Bronchial epithelial cell (primary cell): ENCODE measurements around the gene ARHGEF12. TPM values are rescaled to one million over a fixed set of nuclear protein-coding genes. Genes with fewer than 3 reads are reported as not detected.

ENCODE experiments used
- DNase-seq: peaks from one replicate; pipeline ENCODE4 v3.0.0-alpha.2; 2010; ENCODE audit warnings: low read depth
- FAIRE-seq: peaks from 2 replicates; lab custom pipeline; 2011; peaks lifted over from hg19 to GRCh38; lab: Jason Lieb, UNC
- H3K27me3 ChIP-seq: 2 replicates; pipeline ENCODE4 v1.5.1; 2011; ENCODE audit warnings: low read length; ENCODE audit not compliant: control insufficient read depth, insufficient read depth
- H3K36me3 ChIP-seq: 2 replicates; pipeline ENCODE4 v1.5.1; 2011; ENCODE audit warnings: low read length; ENCODE audit not compliant: control insufficient read depth, insufficient read depth
- H3K4me3 ChIP-seq: 2 replicates; pipeline ENCODE4 v1.5.1; 2011; ENCODE audit warnings: mild to moderate bottlenecking, low read depth, low read length, control low read depth
- total RNA-seq: library from RNA; depleted of rRNA; stranded (reverse); fragments of >200 nt; gene quantifications from 2 replicates; pipeline ENCODE4 v1.2.1, GENCODE V29; 2014
- TF ChIP-seq, protein P1 (sequence below): IDR thresholded peaks from 2 replicates; pipeline ENCODE4 v1.5.1; 2011; ENCODE audit warnings: mild to moderate bottlenecking, moderate library complexity, low read length, control low read depth, inconsistent platforms; ENCODE audit not compliant: insufficient read depth, severe bottlenecking

The ARHGEF12 gene
- total RNA-seq, 1 donor from 2014 or later = 65.6 TPM

DNA sequence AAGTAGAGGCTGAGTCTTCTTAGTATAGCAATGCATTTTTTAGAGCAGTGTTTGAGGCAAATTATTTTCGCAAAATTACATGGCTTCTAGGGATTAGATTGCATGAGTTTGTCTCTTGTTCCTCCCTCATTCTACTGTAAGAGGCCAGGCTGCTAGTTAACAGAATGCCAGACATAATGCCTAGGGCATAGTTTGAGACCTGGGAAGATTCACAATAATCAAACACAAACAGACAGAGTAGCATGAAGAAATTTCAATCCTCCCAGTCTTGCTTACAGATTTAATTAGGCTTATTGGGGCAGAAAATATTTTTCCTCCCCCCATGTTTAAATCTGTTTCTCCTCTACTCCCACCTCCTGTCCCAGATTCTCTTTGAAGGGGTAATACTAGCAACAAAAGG lies 48.3 kb downstream of the ARHGEF12 start:
- H3K4me3 ChIP-seq = no peak overlapping the region
- TF ChIP-seq, protein P1, sequence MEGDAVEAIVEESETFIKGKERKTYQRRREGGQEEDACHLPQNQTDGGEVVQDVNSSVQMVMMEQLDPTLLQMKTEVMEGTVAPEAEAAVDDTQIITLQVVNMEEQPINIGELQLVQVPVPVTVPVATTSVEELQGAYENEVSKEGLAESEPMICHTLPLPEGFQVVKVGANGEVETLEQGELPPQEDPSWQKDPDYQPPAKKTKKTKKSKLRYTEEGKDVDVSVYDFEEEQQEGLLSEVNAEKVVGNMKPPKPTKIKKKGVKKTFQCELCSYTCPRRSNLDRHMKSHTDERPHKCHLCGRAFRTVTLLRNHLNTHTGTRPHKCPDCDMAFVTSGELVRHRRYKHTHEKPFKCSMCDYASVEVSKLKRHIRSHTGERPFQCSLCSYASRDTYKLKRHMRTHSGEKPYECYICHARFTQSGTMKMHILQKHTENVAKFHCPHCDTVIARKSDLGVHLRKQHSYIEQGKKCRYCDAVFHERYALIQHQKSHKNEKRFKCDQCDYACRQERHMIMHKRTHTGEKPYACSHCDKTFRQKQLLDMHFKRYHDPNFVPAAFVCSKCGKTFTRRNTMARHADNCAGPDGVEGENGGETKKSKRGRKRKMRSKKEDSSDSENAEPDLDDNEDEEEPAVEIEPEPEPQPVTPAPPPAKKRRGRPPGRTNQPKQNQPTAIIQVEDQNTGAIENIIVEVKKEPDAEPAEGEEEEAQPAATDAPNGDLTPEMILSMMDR = no peak
- FAIRE-seq = no peak
- DNase-seq = no peak
- H3K27me3 ChIP-seq = no peaks in the 10 kb centered on the region
- no peaks in the 10 kb centered on the region for H3K36me3 ChIP-seq

DNA sequence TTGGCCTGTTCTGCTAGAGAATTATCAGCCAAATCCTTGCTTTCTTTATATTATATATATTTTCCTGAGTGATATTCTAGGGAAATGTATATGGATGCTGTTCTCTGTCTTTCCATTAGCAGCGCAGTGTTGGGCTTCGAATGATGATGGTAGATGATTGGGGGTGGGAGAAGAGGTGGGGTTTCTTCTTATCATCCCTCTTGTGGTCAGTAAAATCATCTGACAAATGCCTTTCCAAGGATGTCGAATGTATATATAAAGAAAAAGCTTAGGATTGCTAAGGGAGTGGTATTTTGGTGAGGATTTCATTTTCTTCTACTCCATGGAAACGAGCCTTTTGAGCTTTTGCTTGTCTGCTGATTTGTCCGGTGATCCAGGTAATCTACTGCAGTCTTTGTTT lies 48.9 kb downstream of the ARHGEF12 start:
- no peak overlapping the region for H3K4me3 ChIP-seq
- no peaks in the 10 kb centered on the region for H3K36me3 ChIP-seq
- TF ChIP-seq, protein P1 = no peak
- DNase-seq = no peak
- FAIRE-seq = no peak
- H3K27me3 ChIP-seq = no peaks in the 10 kb centered on the region

DNA sequence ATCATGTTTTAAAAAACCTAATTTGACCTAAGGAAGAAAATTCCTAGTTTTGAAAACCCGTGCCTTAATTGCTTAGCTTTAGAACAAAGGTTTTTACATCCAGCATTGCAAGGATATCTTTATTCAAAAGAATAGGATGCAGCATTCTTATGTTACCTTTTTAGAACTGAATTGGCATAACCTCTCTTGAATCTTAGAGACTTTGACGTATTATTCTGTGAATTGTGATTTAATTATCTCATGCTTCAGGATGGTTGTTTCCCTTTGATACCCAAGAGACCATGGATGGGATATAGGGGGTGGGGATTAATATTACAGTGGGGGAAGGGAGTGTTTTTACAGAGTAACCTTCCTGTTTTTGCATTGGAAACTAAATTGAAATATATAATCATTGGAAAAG lies 49.4 kb downstream of the ARHGEF12 start:
- no peaks in the 10 kb centered on the region for H3K27me3 ChIP-seq
- FAIRE-seq = no peak
- DNase-seq = no peak
- no peak overlapping the region for H3K4me3 ChIP-seq
- TF ChIP-seq, protein P1 = no peak
- H3K36me3 ChIP-seq = no peaks in the 10 kb centered on the region

DNA sequence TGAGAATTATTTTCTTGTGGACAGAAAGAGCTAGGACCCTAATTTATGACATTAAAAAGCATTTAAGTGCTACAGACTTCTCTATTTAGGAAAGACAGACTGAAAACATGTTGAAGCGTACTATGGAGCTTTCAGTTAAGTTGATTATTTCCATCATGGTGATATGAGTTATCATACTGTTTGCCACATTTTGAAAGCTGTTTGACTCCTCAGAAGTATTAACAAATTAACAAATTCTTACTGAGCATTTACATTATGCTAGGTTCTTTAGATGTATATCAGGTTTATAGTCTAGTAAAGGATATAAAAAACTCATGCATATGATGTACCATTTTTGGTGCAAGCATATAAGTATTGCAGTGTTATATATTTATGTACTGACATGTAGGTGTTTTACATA lies 50.1 kb downstream of the ARHGEF12 start:
- H3K27me3 ChIP-seq = no peaks in the 10 kb centered on the region
- no peak overlapping the region for H3K4me3 ChIP-seq
- TF ChIP-seq, protein P1 = no peak
- no peaks in the 10 kb centered on the region for H3K36me3 ChIP-seq
- DNase-seq = no peak
- FAIRE-seq = no peak

DNA sequence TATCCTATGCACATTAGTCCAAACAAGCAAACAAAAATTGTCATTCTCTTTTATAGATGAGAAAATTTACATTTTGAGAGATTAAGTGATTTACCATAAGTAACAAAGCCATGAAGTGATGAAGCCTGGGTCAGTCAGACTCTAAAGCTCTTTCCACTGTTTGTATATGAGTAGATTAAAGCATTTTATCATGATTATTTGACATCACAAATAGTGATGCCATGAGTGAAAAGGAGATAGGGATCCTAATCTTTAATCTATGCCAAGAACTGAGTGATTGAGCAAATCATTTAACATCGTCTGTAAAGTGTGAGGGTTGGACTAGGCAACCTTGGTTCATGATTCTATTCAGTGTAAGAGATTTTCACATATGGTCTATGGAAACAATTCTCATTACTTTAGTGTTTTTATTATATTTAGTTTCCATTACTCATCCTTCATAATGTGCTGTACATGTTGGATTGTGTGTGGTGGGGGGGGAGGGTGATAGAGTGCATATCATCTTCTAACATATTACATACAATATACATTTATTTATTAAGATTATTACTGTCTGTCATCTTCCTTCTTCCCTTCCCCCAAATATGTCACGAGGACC lies 50.7 kb downstream of the ARHGEF12 start:
- TF ChIP-seq, protein P1 = no peak
- no peak for FAIRE-seq

DNA sequence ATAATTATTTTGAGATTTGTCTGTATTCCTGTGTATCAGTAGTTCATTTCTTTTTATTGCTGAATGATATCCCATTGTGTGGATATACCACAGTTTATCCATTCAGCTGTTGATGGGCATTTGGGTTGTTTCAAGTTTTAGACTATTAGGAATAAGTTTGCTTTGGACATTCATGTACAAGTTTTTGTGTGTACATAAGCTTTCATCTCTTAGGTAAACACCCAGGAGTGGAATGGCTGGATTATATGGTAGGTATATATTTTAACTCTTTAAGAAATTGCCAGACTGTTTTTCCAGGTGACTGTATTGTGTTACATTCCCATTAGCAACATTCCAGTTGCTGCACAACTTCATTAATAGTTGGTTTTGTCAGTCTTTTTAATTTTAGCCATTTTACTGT lies 52.0 kb downstream of the ARHGEF12 start:
- Histone ChIP-seq H3K27me3 (no peaks in the 10 kb centered on the region), H3K4me3 (no peak overlapping the region), H3K36me3 (no peaks in the 10 kb centered on the region)
- FAIRE-seq (no peak), DNase-seq (no peak)
- TF ChIP-seq, protein P1 = no peak

More for the DNA sequence above, 50.7 kb downstream of the ARHGEF12 start:
- Histone ChIP-seq H3K27me3 (no peaks in the 10 kb centered on the region), H3K4me3 (no peak overlapping the region), H3K36me3 (no peaks in the 10 kb centered on the region)
- DNase-seq = no peak
